Activated T-cell treated with anti-CD3 and anti-CD28 coated beads for 48 hours (primary cell): ENCODE results near the gene UBE2J2.
"Not testable (repeated sequence)": the region's sequence is repeated elsewhere in the genome, so short reads cannot be mapped to it uniquely, and the experiment has no call there.

Experiments used
- DNase-seq: peaks from one replicate; pipeline ENCODE4 v3.0.0-alpha.2; 2020; ENCODE audit warnings: low read depth

The UBE2J2 gene

DNA sequence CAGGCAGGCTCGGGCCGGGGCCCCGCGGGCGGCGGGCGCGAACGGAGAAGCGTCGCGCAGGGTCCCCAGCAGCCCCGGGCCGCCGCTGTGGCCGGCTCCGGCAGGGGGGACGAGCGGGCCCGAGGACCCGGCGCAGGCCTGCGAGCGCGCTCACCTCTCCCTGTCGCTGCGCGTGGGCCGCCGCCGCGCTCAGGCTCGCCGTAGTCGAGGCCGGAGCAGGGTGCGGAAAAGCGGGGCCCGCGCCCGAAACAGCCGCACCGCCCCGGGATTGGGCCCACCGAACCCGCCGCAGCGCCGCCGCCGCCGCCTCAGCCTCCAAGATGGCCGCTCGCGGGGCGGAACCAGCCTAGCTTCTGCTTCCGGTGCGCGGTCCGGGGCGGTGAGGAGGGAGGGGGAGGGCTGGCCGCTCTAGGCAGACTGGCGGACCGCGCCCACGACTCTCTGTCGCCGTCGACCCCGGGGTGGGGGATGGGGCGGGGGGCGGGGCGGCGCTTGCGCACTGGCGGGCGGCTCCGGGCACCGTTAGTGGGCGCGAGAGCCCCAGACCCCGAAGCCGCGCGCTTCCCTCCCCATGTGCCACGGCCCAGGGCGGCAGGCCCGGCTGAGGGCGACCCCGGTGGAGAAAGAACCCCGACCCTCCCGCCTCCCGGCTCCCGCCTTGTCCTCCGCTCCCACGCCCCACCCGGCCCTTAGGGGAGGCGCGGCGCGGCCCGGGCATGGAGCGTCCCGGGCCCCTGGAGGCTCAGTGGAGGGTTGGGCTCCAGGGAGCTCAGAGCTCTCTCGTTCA, at the start of gene UBE2J2:
TSS of gene UBE2J2 (minus strand) at position 343 of the 787 bp plus-strand sequence. CDS start 5,862 bp downstream, outside the sequence.
- peak; percentile 94 for DNase-seq

DNA sequence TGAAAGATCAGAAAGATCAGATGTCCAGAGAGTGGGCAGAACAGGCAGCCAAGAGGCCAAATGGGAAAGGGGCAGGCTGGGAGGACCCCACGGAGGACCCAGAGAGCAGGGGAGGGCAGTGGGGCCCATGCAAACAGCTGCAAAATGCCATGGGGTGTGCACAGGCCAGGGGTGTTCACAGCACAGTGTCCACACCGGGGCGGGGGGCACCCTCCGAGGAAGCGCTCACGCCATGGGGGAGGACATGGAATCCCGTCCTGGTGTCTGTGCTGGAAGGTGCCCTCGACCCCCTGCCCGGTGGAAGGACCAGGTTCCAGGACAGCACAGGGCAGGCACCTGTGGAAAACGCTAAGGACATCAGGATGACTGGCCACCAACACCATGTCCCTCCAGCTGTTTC, 49.3 kb upstream of the UBE2J2 start:
- DNase-seq, result no peak

DNA sequence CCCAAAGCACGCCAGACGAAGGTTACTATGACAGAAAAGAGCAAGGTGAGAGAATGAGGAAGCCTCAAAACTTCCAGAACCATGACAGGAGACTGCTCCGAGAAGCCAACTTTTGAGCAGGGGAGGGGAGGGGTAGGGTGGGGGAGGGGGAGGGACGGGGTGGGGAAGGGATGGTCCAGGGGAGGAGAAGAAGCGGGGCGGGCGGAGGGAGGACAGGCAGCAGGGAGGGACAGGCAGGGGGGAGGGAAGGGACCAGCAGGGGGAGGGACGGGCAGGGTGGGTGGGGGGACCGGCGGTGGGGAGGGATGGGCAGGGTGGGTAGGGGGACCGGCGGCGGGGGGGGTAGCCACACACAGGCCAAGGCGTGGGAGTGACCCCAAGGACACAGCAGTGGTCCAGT, 48.8 kb upstream of the UBE2J2 start:
- DNase-seq, result no peak

DNA sequence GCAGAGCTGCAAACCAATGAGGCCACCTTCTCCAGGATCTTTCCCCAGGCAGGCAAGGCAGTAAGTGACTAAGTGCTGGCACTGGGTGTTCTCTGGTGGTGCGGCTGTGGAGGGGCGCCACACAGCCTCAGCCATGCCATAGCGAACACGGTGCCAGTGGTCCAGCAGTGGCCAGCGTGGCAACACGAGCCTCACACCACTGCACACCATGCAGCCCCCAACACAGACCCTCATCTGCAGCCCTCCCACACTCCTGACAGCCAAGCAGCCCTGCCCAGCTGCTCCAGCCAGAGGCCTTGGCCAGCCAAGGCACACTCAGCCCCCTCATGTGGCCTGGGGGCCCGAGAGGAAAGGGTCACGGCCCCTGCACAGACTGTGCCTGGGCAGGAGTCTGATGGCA, 47.8 kb upstream of the UBE2J2 start:
- DNase-seq, result no peak

DNA sequence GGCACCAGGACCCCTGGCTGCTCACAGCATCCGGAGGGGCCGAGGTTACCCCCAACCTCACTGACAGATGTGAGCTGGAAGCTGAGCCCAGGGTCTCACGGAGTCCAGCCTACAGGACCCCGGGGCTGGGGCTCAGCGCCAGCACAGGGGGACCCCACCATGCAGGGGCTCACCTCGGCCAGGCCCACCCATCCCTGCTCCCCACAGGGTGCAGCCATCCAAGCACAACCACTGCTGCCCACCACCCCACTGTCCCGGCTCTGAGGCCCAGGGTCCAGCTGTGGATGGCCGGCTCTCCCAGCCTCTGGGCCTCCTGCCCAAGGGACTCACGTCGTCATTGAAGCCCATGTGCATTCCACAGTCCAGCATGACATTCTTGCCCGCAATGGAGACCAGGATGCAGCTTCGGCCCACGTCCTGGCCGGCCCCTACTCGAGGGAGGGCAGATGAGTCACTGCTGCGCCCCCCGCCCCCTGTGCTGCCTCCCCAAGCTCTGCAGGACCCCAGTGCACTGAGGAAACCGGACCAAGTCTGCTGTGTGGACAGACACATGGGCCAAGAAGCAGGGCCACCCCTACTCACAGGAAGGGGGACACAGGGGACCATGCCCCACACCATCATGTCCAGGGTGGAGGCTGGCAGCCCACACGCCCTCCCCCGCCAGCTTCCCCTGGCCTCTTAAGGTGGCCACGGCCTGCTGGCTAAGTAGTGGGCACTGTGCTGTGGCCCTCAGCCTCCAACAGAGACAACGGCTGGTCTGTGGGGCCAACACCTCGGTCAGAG, 47.2 kb upstream of the UBE2J2 start:
- DNase-seq, result no peak

DNA sequence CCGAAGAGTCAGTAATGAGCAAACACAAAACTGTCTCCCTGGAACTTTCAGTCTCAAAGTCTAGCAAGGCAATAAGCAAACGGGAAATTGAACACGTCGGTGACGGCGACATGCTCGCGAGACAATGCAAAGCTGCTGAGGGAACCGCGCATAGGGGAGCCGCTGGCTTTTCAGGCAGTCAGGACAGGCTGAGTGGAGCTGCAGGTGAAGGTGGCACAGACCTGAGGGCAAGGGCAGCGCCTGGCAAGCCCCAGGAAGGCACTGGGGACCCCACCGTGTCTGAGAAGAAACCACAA, 45.9 kb upstream of the UBE2J2 start:
- DNase-seq, result no peak

DNA sequence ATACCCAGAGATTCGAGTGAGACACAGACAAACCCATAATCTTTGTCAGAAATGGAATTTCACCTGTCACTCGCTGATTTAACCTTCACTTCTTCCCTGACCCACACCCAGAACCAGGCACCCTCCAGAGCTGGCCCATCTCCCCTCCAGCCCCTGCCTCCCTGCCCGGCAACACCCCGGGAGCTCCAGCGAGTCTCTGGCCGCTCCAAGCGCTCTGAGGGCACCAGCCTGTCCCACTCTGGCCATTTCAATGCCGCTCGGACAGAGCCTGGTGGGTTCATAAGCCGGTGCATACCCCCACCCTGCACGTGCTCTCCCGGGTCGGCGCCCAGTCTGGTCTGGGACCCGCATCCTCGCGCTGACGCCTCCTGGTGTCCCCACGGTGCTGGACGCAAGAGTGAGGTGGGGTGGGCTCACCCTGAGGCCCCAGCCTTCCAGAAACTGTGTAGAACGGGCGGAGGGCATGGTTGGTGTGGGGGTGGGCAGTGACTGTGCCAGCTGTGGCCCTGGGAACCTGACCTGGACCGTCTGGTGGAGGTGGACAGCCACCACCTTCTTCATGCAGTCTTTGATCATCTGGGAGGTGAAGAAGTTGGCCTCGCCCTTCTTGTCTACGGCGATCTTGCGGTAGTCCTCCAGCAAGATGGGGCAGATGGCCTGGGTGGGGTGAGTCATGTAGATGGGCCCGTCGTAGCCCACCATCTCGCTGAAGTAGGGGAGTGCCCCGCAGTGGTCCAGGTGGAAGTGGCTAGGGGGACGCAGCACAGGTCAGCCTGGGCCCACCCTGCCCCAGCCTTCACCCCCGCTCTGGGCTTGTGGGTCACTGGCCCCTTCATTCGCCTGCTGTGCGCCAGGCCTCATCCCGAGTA, 45.4 kb upstream of the UBE2J2 start:
- no peak for DNase-seq

DNA sequence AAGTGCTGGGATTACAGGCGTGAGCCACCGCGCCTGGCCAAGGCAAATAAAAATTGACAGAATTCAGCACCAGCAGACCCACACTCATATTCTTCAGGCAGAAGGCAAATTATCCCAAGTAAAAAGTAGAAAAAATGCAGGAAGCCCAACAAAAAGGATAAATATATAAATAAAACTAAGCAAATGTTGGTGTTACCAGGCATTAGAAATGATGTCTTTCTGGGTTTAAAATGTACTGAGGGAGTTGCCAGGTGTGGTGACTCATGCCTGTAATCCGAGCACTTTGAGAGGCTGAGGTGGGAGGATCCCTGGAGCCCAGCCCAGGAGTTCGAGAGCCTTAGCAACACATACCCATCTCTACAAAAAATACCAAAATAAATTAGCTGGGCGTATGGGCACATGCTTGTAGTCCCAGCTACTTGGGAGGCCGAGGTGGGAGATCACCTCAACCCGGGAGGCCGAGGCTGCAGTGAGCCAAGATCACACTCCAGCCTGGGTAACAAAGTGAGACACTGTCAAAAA, 44.5 kb upstream of the UBE2J2 start:
- no peak for DNase-seq

DNA sequence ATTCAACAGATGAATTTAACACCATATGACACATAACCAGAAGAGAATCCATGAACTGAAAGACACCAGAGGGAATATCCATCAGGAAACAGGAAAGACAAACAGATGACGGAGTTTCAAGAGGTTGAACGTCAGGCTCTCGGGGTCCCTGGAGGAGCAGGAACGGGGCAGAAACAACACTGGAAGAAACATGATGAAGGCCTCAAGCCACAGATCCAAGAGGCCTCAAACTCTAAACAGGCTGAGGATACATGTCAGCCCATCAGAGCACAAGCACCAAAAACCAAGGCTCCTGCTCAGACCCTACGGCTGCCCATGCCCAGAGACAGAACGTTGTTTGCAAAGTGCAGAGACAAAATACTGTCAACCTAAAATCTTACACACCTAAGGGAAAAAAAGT, 43.8 kb upstream of the UBE2J2 start:
- DNase-seq, result no peak

DNA sequence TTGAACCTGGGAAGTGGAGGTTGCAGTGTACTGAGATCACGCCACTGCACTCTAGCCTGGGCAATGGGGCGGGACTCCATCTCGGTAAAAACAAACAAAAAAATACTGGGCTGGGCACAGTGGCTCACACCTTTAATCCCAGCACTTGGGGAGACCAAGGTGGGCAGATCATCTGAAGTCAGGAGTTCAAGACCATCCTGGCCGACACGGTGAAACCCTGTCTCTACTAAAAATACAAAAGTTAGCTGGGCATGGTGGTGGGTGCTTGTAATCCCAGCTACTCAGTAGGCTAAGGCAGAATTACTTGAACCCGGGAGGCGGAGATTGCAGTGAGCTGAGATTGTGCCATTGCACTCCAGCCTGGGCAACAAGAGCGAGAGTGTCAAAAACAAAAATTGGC, 42.5 kb upstream of the UBE2J2 start:
- DNase-seq, result not testable (repeated sequence)

DNA sequence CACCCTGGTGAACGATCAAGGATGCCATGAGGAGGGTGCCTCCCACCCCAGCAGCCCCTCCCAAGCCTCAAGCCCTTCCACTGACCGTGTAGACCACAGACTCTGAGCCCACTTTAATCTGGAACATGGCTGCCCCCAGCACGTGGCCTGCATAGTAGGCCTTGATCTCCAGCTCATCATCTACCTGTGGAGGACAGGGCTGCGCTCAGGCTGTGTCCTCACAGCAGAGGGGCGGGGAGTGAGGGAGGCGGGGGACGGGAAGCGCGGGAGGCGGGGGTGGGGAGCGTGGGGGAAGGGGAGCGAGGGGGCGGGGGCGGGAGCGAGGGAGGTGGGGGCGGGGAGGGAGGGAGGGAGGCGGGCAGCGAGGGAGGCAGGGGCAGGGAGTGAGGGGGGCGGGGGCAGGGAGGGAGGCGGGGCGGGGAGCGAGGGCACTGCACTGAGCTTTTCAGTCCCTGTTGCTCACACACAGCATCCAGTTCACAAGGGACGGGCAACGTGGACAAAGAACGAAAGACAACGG, 41.8 kb upstream of the UBE2J2 start:
- no peak for DNase-seq

DNA sequence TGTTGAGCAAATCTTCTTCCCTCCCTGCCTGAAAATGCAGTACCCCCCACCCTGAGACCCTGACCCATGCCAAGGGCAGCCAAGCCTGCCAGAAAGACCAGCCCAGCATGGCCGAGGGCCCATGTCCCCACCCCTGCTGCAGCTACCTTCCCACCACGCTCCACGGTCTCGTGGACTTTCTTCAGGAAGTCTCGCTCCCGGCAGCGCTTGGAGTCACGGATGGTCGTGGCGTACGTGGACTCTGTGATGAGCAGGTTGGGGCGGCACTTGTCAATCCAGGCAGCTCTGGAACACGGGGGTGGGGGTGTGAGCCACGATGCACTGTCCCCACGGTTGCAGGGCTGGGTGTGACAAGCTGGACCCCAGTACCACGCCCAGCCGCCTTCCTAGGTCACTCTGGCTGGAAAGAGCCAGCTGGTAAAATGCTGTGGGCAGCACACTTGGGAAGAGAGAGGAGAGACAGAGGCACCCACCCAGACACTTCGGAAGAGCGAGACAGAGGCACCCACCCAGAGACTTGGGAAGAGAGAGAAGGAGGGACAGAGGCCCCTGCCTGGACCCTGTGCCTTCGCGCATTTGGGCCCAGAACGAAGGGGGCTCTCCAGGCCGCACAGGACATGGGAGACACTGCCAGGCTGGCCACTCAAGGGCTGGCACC, 41.2 kb upstream of the UBE2J2 start:
- DNase-seq, result no peak

DNA sequence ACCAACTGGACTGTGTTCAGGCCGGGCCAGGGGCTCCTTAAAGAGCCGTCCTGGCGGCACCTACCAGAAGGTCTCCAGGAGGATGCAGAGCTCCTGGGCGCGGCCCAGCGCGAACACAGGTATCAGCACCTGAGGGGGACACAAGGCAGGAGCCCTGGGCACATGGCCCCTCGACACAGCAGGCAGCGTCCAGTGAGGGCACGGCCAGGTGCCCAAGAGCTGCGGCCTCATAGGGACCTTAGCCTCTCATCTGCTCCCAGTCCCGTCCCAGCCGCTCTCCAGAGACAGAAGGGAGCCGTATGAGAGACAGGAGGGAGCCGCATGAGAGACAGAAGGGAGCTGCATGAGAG, 40.6 kb upstream of the UBE2J2 start:
- DNase-seq, result no peak

DNA sequence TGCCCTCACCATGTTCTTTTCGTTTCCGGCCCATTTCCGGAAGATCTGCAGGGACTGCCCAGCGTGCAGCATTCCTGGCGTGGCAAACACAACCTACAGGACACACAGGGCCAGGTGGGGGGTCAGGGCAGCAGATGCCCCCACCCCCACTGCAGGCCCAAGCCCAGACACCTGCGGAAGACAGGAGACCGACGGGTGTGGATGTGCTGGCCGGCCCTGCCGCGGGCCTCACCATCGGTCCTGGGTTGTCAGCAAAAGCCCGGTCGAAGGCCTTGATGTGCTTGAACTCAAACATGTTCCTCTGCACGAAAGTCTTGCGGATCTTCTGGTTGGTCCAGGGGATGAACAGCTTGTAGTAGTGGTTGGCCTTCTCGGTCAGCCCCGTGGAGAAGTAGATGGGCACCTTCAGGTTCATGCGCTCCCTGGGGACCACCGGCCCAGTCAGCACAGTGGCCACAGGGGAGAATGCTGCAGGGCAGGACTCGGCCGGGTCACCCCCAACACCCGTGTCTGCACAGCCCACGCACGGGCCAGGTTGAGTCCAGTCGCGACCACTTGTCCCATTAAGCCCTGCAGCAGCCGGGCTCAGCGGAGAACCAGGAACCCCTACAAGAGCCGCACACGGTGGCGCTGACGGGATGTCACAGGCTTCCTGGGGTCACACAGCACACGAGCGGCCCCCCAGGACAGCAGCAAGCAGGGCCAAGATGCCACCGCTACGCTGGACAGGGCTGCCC, 40.0 kb upstream of the UBE2J2 start:
- no peak for DNase-seq

DNA sequence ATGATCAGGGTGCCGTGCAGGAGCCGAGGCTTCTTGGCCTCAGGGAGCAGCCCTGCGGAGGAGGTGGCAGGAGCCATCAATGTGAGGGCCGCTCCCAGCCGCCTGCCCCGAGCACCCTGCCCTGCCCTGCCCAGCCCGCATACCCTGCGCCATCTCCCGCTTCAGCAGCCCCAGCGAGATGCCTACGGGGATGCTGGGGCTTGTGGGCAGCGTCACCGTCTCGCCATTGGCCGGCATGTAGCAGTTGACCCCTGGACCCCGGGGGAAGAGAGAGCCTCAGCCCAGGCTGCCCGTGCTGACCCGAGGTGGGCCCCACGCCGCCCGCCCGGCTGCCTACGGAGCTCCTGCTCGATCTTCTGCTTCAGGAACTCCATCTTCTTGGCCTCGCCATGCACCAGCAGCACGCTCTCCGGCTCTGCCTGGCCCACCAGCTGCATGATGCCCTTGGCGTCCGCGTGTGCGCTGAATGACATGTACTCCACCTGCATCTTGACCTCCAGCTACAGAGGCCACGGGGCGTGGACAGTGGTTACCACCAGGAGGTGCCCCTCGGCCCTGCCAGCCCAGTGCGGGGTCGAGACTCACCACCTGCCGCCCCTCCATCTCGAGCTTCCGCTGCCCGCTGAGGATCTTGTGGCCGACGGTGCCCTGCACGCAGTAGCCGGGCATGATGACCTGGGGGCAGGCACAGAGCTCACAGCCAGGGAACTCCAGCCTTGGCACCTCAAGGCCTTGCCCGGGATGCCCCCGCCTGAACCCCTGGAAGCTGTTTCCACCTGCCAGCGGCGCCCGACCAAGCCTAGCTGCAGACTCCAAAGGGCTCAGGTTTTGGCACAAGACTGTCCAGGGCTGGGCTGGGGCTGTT, 39.0 kb upstream of the UBE2J2 start:
- no peak for DNase-seq

DNA sequence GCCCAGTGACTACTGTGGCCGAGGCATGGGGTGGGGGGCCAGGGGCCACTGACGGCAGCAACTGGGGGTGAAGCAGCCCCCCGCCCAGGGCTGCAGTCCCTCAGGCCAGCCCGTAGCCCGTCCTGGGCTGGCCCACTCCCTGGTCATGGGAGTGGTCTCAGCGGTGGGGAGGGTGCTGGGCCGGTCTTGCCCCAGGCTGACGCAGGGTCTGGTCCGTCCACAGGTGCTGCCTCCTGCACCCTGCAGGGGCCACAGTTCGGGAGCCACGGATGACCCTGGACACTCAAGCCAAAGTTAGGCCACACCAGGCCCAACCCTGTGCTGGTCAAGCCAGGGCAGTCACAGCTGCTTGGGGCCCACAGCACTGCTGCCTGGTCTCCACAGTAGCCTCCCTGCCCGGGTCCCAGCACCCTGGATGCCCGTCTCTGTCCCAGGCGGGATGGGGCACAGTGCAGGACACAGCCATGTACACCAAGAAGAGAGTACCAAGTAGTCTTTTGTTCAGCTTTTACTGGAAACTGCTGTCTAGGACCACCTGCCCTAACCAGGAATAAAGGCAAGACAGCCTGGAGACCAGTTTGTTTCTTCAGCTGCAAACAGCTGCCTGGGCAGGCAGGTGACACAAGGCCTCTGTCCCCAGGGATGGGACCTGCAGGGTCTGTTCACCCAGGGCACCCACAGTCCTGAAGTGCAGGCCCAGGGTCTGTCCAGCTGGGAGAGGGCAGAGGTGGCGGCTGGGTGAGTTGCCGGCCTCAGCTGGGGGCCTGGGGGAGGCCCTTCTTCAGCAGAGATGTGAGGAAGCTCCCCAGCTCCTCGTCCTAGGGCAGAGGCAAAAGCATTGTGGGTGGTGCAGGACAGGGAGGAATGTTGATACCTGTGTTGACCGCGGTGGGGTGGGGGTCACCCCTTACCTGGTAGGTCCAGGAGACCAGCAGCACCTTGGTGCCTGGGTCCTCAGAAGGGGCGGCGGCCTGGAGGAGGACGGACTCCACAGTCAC, 37.8 kb upstream of the UBE2J2 start:
- DNase-seq, result no peak

DNA sequence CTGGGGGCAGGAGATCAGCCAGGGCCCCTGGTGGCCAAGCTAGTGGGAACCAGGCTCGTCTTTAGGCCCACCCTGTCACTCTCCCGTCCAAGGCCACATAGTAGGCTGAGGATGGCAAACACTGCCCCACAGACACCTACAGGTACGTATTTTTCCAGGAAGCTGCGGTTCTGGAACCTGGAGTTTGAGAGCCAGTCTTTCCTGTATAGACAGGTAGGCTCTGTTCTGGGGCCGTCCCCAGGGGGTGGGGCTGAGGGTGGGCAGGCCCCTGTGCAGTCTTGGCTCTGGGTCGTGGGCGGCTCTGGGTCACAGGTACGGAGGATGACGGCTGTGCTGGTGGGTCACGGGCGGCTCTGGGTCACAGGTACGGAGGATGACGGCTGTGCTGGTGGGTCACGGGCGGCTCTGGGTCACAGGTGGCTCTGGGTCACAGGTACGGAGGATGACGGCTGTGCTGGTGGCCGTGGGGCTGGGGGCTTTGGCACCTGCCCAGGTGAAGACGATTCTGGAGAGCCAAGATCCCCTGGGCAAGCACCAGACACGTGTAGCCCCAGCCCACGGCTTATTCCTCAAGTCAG, 36.9 kb upstream of the UBE2J2 start:
- DNase-seq, result no peak

DNA sequence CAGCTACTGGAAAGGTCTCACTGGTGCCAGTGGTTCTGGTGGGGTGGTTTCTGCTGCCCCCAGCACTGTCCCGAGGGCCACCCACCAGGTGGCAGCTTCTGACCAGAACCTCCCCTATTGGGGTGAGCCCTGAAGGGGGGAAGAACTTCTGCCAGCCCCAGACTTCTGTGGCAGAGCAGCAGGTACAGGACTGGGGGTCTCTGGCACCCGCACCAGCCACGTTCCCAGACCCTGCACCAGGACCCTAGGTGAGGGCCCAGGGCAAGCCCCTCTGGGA, 36.4 kb upstream of the UBE2J2 start:
- no peak for DNase-seq
